ENCODE data around the gene U2AF1L4. TPM values are rescaled to one million over a fixed set of nuclear protein-coding genes. Genes with fewer than 3 reads are reported as not detected.

The U2AF1L4 gene
- total RNA-seq, 3 donors from 2014 or later = 19.7 to 32.4 (median 32.1) TPM

DNA sequence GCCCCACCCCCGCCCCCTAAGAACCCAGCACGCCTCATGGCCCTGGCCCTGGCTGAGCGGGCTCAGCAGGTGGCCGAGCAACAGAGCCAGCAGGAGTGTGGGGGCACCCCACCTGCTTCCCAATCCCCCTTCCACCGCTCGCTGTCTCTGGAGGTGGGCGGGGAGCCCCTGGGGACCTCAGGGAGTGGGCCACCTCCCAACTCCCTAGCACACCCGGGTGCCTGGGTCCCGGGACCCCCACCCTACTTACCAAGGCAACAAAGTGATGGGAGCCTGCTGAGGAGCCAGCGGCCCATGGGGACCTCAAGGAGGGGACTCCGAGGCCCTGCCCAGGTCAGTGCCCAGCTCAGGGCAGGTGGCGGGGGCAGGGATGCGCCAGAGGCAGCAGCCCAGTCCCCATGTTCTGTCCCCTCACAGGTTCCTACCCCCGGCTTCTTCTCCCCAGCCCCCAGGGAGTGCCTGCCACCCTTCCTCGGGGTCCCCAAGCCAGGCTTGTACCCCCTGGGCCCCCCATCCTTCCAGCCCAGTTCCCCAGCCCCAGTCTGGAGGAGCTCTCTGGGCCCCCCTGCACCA lies 42.1 kb upstream of the U2AF1L4 start:
- no peaks in the 10 kb centered on the region for H3K4me1 ChIP-seq (ENCODE audit: low read depth)
- H3K9me3 ChIP-seq = no peaks in the 10 kb centered on the region
- intact Hi-C loops (cut with DNase I, micrococcal nuclease) = no loop called here
- no peak overlapping the region for H3K4me3 ChIP-seq
- ATAC-seq = no peak
- no peaks in the 10 kb centered on the region for H3K36me3 ChIP-seq (ENCODE audit: low read depth)
- no peak for DNase-seq
- TF ChIP-seq, protein P1, sequence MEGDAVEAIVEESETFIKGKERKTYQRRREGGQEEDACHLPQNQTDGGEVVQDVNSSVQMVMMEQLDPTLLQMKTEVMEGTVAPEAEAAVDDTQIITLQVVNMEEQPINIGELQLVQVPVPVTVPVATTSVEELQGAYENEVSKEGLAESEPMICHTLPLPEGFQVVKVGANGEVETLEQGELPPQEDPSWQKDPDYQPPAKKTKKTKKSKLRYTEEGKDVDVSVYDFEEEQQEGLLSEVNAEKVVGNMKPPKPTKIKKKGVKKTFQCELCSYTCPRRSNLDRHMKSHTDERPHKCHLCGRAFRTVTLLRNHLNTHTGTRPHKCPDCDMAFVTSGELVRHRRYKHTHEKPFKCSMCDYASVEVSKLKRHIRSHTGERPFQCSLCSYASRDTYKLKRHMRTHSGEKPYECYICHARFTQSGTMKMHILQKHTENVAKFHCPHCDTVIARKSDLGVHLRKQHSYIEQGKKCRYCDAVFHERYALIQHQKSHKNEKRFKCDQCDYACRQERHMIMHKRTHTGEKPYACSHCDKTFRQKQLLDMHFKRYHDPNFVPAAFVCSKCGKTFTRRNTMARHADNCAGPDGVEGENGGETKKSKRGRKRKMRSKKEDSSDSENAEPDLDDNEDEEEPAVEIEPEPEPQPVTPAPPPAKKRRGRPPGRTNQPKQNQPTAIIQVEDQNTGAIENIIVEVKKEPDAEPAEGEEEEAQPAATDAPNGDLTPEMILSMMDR (IDR thresholded peaks at IDR 0.05) = no peak

DNA sequence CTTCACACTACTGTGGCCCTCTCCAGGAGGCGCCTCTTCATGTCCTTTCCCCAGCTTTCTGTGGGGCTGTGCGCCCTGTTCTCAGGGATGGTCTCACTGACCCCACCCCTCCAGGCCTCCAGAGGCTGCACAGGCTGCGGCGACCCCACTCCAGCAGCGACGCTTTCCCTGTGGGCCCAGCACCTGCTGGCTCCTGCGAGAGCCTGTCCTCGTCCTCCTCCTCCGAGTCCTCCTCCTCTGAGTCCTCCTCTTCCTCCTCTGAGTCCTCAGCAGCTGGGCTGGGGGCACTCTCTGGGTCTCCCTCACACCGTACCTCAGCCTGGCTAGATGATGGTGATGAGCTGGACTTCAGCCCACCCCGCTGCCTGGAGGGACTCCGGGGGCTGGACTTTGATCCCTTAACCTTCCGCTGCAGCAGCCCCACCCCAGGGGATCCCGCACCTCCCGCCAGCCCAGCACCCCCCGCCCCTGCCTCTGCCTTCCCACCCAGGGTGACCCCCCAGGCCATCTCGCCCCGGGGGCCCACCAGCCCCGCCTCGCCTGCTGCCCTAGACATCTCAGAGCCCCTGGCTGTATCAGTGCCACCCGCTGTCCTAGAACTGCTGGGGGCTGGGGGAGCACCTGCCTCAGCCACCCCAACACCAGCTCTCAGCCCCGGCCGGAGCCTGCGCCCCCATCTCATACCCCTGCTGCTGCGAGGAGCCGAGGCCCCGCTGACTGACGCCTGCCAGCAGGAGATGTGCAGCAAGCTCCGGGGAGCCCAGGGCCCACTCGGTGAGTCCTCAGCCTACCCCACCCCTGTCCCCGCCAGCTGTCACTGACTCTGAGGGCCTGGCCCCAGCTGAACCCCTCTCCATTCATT lies 41.3 kb upstream of the U2AF1L4 start:
- Histone ChIP-seq H3K4me1 (ENCODE audit: low read depth) (no peaks in the 10 kb centered on the region), H3K4me3 (no peak overlapping the region), H3K36me3 (ENCODE audit: low read depth) (no peaks in the 10 kb centered on the region), H3K9me3 (no peaks in the 10 kb centered on the region)
- no peak for DNase-seq
- TF ChIP-seq, protein P1 (IDR thresholded peaks at IDR 0.05) = no peak
- intact Hi-C loops (cut with DNase I, micrococcal nuclease) = no loop called here
- no peak for ATAC-seq

DNA sequence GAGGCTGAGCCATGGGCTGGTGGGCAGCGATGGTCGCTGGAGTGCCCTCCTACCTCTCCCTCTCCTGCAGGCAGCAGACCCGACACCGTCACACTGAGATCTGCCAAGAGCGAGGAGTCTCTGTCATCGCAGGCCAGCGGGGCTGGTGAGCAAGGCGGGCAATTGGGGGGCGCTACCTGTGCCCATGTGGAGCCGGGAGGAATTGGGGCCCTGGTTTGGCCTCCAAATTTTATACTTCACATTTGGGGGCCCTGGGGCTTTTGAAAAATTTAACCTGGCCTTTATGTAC lies 40.1 kb upstream of the U2AF1L4 start:
- intact Hi-C loops (cut with DNase I, micrococcal nuclease) = no loop called here
- ATAC-seq = no peak
- DNase-seq = no peak
- Histone ChIP-seq H3K36me3 (ENCODE audit: low read depth) (no peaks in the 10 kb centered on the region), H3K4me1 (ENCODE audit: low read depth) (no peaks in the 10 kb centered on the region), H3K9me3 (no peaks in the 10 kb centered on the region), H3K4me3 (no peak overlapping the region)
- TF ChIP-seq, protein P1 (IDR thresholded peaks at IDR 0.05) = no peak

DNA sequence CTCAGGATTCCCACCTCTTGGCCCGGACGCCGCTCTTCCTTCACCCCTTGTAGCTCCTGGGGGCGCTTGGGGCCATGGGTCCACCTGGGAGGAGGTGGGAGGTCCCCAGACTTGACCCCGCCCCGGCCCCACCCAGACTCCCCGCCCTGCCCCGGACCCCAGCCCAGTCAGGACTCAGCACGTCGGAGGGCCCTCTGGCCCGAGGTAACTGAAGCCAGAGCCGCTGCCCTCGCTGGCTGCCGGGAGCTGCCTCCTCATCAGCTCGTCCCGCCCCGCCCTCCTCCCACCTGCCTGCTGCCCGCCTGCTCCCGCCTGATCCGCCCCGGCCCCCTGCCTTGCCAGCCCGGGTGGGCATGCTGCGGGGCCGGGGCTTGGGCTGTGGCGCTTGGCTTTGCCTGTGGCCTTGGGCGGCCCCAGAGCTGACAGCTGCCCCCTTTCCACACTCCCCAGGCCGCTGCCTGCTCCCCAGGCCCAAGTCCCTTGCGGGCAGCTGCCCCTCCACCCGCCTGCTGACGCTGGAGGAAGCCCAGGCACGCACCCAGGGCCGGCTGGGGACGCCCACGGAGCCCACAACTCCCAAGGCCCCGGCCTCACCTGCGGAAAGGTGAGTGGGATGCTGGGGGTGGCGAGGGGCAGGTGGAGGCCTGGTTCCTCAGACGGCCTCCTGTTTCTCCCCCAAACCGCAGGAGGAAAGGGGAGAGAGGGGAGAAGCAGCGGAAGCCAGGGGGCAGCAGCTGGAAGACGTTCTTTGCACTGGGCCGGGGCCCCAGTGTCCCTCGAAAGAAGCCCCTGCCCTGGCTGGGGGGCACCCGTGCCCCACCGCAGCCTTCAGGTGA lies 39.5 kb upstream of the U2AF1L4 start:
- H3K4me1 ChIP-seq (ENCODE audit: low read depth) = no peaks in the 10 kb centered on the region
- intact Hi-C loops (cut with DNase I, micrococcal nuclease) = no loop called here
- ATAC-seq = no peak
- no peaks in the 10 kb centered on the region for H3K36me3 ChIP-seq (ENCODE audit: low read depth)
- no peaks in the 10 kb centered on the region for H3K9me3 ChIP-seq
- TF ChIP-seq, protein P1 (IDR thresholded peaks at IDR 0.05) = no peak
- no peak for DNase-seq
- no peak overlapping the region for H3K4me3 ChIP-seq

DNA sequence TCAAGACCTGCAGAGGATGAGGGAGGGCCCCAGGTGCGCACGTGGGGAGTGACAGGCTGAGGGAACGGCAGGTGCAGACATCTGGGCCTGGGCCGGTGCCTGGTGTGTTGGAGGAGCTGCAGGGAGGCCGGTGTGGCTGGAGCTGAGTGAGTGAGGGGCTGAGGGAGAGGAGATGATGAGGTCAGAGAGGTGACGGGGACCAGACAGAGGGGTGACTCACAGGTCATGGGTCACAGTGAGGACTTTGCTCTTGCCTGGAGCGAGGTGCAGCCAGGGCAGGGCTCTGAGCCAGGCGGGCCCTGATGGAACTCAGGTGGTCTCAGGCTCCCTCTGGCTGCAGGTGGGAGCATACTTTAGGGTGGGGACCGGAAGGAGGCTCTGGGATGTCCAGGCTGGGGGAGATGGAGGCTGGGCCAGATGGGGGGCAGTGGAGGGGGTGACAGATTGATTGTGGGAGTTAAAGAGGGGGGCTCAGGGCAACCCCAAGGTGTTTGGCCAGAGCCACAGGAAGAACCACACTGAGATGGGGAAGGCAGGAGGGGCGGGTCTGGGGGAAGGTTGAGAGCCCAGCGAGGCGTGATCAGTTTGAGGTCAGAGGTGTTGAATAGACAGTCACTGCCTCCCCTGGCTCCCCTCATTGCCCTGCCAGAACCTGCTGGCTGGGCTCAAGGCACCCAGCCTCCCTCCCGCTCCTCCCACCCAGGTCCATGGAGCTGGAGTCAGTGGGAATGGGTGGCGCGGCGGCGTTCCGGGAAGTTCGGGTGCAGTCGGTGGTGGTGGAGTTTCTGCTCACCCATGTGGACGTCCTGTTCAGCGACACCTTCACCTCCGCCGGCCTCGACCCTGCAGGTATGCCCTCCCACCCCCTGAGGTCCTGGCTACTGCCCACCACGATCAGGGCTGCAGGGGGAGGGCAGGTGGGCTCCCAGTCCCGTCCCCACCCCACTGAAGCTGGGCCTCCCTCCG lies 38.5 kb upstream of the U2AF1L4 start:
- TF ChIP-seq, protein P1 (IDR thresholded peaks at IDR 0.05) = no peak
- Histone ChIP-seq H3K9me3 (no peaks in the 10 kb centered on the region), H3K36me3 (ENCODE audit: low read depth) (no peaks in the 10 kb centered on the region), H3K4me1 (ENCODE audit: low read depth) (no peaks in the 10 kb centered on the region), H3K4me3 (no peak overlapping the region)
- intact Hi-C loops (cut with DNase I, micrococcal nuclease) = no loop called here
- ATAC-seq = peak; percentile 11
- DNase-seq = no peak
